CD4-positive, alpha-beta T cell (primary cell): ENCODE measurements around the gene MINDY3. TPM values are rescaled to one million over a fixed set of nuclear protein-coding genes. Genes with fewer than 3 reads are reported as not detected.

Experiments used
- ATAC-seq: fragments of 200-7000 bp; cut with Tn5 transposase; one replicate; pipeline ENCODE4 v1.10.0; 2022; ENCODE audit warnings: mild to moderate bottlenecking; ENCODE audit not compliant: poor library complexity
- CTCF ChIA-PET: fragments of 350-600 bp; sonication (Branson Sonifier 250); formaldehyde crosslinking; loops from one replicate; lab custom pipeline; 2021; ENCODE audit warnings: antibody characterized with exemption, inconsistent platforms; lab: Charles Lee
- POLR2A ChIA-PET: fragments of 350-600 bp; sonication (Branson Sonifier 250); formaldehyde crosslinking; loops from one replicate; lab custom pipeline; 2021; ENCODE audit warnings: antibody characterized with exemption, inconsistent platforms; lab: Charles Lee
- DNase-seq, 14 experiments: peaks; one replicate each; pipeline ENCODE4 v3.0.0-alpha.2; 2013 to 2020; ENCODE audit warnings: mixed read lengths in 2 of 14
- H3K27ac ChIP-seq, 2 donors: one replicate each; pipeline versions ENCODE4 v1.5.1 to v1.7.0; 2013; ENCODE audit warnings: low read length in 2 of 2, low read depth in 1 of 2, mild to moderate bottlenecking in 1 of 2
- H3K27me3 ChIP-seq, 2 experiments: 1 replicate in 1 of 2; 2 replicates in 1 of 2; pipeline versions ENCODE4 v1.6.1 to v1.7.0; 2013; ENCODE audit warnings: low read length in 2 of 2, control low read depth in 1 of 2, mild to moderate bottlenecking in 1 of 2, moderate library complexity in 1 of 2; ENCODE audit not compliant: insufficient read depth in 2 of 2, control insufficient read depth in 1 of 2
- H3K36me3 ChIP-seq: one replicate; pipeline ENCODE4 v1.6.1; 2013; ENCODE audit warnings: low read length, control low read depth; ENCODE audit not compliant: insufficient read depth
- H3K4me1 ChIP-seq: one replicate; pipeline ENCODE4 v1.6.1; 2013; ENCODE audit warnings: low read length, control low read depth; ENCODE audit not compliant: insufficient read depth
- H3K4me3 ChIP-seq: one replicate; pipeline ENCODE4 v1.5.1; 2013; ENCODE audit warnings: mild to moderate bottlenecking, low read length, moderate library complexity
- H3K9me3 ChIP-seq, 2 experiments: 1 replicate in 1 of 2; 2 replicates in 1 of 2; pipeline versions ENCODE4 v1.6.1 to v1.7.0; 2013; ENCODE audit warnings: low read length in 2 of 2, mild to moderate bottlenecking in 2 of 2, control low read depth in 1 of 2, moderate library complexity in 1 of 2; ENCODE audit not compliant: control insufficient read depth in 1 of 2, insufficient read depth in 1 of 2
- H3K27ac Mint-ChIP-seq: one replicate; pipeline ENCODE4 v1.8.0; 2020; ENCODE audit warnings: mixed read lengths
- H3K27me3 Mint-ChIP-seq: one replicate; pipeline ENCODE4 v1.8.0; 2021; ENCODE audit warnings: mixed read lengths
- H3K36me3 Mint-ChIP-seq: one replicate; pipeline ENCODE4 v1.8.0; 2021; ENCODE audit warnings: low read depth, mixed read lengths
- H3K4me1 Mint-ChIP-seq: one replicate; pipeline ENCODE4 v1.8.0; 2021; ENCODE audit warnings: low read depth, mixed read lengths
- H3K4me3 Mint-ChIP-seq: one replicate; pipeline ENCODE4 v1.8.0; 2020; ENCODE audit warnings: mild to moderate bottlenecking, mixed read lengths
- H3K9me3 Mint-ChIP-seq: one replicate; pipeline ENCODE4 v1.8.0; 2020; ENCODE audit warnings: mixed read lengths
- intact Hi-C, 2 experiments: fragments of 100-400 bp; cut with DNase I in 1 of 2; cut with micrococcal nuclease in 1 of 2; formaldehyde crosslinking; loops; one replicate each; pipeline versions ENCODE4 v1.15.1 to v1.9.0; 2023 to 2025; cut with DNase I, micrococcal nuclease
- total RNA-seq, 174 experiments: library from RNA in 2 of 174; stranded (reverse) in 2 of 174; gene quantifications; one replicate each; pipeline ENCODE4 v1.2.3 and lab custom pipeline; 2021 to 2026
- TF ChIP-seq, protein P1 (sequence below): fragments of 200-600 bp; IDR thresholded peaks from one replicate; pipeline ENCODE4 v1.8.0; 2022; ENCODE audit warnings: antibody characterized with exemption, mild to moderate bottlenecking

Gene MINDY3
- total RNA-seq, 2 experiments from 2014 or later = 39.8 to 40.6 TPM

DNA sequence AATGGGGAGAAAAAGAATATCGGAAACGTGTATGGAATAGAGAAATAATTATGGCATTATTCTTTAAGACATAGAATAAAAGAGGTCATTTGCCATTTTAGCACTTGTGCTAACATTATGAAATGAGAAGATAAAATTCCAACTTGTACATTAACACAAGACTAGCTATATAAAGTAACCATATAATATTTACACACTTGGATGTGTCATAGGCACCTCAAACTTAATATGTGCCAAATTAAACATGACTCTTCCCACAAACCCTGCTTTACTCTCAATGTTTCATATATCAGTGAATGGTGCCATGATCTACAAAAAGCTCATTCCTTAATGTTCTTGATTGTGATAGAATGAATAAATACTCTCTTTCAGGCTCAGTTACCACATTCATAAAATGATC is 4.1 kb upstream of the MINDY3 start:
- Mint-ChIP-seq H3K27ac (no peak overlapping the region), H3K36me3 (peaks cover 14% of the 10 kb centered on the region), H3K4me3 (no peak overlapping the region), H3K4me1 (peaks cover 13% of the 10 kb centered on the region), H3K27me3 (peaks cover 55% of the 10 kb centered on the region), H3K9me3 (peaks cover 1% of the 10 kb centered on the region)
- Histone ChIP-seq H3K27me3 (peaks cover 0 to 45% of the 10 kb centered on the region in 2 experiments), H3K27ac (no peak overlapping the region), H3K9me3 (no peaks in the 10 kb centered on the region), H3K4me3 (no peak overlapping the region), H3K36me3 (no peaks in the 10 kb centered on the region), H3K4me1 (peaks cover 5% of the 10 kb centered on the region)
- intact Hi-C loops = loop anchor here in 1 of 2 experiments (5.0 kb wide), 3 partner anchors 573 to 1778 kb away; partner anchors contain the start of genes PTER, RSU1 and STAM
- DNase-seq = no peak
- TF ChIP-seq, protein P1, sequence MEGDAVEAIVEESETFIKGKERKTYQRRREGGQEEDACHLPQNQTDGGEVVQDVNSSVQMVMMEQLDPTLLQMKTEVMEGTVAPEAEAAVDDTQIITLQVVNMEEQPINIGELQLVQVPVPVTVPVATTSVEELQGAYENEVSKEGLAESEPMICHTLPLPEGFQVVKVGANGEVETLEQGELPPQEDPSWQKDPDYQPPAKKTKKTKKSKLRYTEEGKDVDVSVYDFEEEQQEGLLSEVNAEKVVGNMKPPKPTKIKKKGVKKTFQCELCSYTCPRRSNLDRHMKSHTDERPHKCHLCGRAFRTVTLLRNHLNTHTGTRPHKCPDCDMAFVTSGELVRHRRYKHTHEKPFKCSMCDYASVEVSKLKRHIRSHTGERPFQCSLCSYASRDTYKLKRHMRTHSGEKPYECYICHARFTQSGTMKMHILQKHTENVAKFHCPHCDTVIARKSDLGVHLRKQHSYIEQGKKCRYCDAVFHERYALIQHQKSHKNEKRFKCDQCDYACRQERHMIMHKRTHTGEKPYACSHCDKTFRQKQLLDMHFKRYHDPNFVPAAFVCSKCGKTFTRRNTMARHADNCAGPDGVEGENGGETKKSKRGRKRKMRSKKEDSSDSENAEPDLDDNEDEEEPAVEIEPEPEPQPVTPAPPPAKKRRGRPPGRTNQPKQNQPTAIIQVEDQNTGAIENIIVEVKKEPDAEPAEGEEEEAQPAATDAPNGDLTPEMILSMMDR = no peak
- ChIA-PET CTCF (no interaction called here), POLR2A (no interaction called here)
- ATAC-seq = no peak

DNA sequence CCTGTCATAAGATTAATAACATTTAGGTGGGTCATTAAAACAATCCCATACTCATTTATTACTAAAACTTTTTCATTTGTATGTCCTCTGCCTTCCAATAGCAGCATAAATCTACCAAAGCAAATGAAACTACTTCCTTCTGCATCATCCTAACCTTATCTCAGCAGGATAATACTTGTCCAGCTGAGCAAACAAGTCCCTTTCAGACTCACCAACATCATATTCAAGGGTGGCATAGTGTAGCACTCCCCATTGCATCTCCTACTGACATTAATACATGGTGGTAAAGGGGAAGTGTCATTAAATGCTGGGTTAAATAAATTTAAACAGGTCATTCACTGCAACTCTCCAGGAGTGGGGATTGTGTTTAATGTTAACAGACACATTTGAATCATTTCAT is 3.4 kb upstream of the MINDY3 start:
- Mint-ChIP-seq H3K9me3 (peaks cover 1% of the 10 kb centered on the region), H3K4me3 (no peak overlapping the region), H3K27ac (no peak overlapping the region), H3K36me3 (peaks cover 14% of the 10 kb centered on the region), H3K27me3 (peaks cover 53% of the 10 kb centered on the region), H3K4me1 (peaks cover 20% of the 10 kb centered on the region)
- Histone ChIP-seq H3K4me1 (peaks cover 7% of the 10 kb centered on the region), H3K9me3 (no peaks in the 10 kb centered on the region), H3K36me3 (no peaks in the 10 kb centered on the region), H3K27ac (no peak overlapping the region), H3K27me3 (peaks cover 0 to 44% of the 10 kb centered on the region in 2 experiments), H3K4me3 (no peak overlapping the region)
- intact Hi-C loops = loop anchor here in 1 of 2 experiments (5.0 kb wide), 3 partner anchors 574 to 1779 kb away; partner anchors contain the start of genes PTER, RSU1 and STAM
- TF ChIP-seq, protein P1 = no peak
- ATAC-seq = no peak
- POLR2A ChIA-PET = no interaction called here
- DNase-seq = no peak
- CTCF ChIA-PET = no interaction called here

DNA sequence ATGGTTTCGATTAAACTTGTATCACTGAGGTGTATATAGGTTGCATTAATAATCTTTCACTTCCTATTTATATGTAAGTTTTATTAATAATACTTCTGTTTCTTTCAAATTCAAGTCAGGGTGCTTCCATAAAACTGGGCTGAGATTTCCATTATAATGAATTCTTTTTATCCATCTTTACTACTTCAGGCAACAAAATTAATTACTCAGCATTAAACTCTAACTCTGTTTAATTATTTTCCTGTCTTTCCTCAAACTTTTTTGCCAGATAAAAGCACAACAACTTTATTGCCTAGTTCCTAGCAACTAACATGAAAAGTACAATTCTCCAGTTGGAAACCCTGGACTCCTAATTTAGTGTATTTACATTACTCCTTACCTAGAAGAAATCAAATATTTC is 3.0 kb upstream of the MINDY3 start:
- Mint-ChIP-seq H3K27ac (no peak overlapping the region), H3K36me3 (peaks cover 14% of the 10 kb centered on the region), H3K4me3 (no peak overlapping the region), H3K9me3 (peaks cover 1% of the 10 kb centered on the region), H3K4me1 (peaks cover 24% of the 10 kb centered on the region), H3K27me3 (peaks cover 50% of the 10 kb centered on the region)
- CTCF ChIA-PET = no interaction called here
- no peaks in the 10 kb centered on the region for H3K36me3 ChIP-seq
- peaks cover 0 to 44% of the 10 kb centered on the region in 2 experiments for H3K27me3 ChIP-seq
- H3K27ac ChIP-seq = no peak overlapping the region
- no peak for DNase-seq
- POLR2A ChIA-PET = no interaction called here
- ATAC-seq = no peak
- intact Hi-C loops = loop anchor here in 1 of 2 experiments (5.0 kb wide), 3 partner anchors 574 to 1779 kb away; partner anchors contain the start of genes PTER, RSU1 and STAM
- H3K4me1 ChIP-seq = peaks cover 7% of the 10 kb centered on the region
- TF ChIP-seq, protein P1 = no peak
- no peaks in the 10 kb centered on the region for H3K9me3 ChIP-seq
- no peak overlapping the region for H3K4me3 ChIP-seq
